ENCODE data around the gene CDYL2.

DNA sequence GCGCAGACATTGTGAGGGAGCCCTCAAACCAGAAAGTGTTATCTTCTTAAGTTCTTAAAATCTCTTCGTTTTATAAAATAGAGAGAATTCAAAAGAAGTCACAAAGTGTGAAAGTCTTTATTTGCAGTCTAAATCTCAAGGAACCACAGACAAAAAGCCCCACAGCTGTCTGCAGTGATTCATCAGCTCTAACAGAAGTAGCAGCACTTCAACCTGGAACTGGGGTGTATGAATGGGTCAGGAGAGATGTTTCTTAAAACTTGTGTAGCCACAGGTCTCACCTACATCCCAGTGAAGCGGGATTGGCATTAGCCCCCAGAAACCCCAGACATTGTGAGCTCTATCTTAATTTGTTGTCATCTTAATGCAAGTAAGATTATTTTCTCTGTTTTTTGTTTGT, 61.1 kb downstream of the CDYL2 start:
- TF ChIP-seq, protein P1, sequence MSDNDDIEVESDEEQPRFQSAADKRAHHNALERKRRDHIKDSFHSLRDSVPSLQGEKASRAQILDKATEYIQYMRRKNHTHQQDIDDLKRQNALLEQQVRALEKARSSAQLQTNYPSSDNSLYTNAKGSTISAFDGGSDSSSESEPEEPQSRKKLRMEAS (IDR thresholded peaks at IDR 0.05) = no peak
- TF ChIP-seq JUND (IDR thresholded peaks at IDR 0.05) (no peak), ATF3 (IDR thresholded peaks at IDR 0.05) (no peak), RAD21 (IDR thresholded peaks at IDR 0.05) (no peak), GABPA (IDR thresholded peaks at IDR 0.05 in 1 of 2, conservative IDR thresholded peaks at IDR 0.05 in 1 of 2) (no peak), TAF1 (conservative IDR thresholded peaks at IDR 0.05) (no peak), CTCF (IDR thresholded peaks at IDR 0.05; ENCODE audit: low read depth, low read length, missing input control) (no peak), FOXA1 (IDR thresholded peaks at IDR 0.05) (no peak), EGR1 (IDR thresholded peaks at IDR 0.05; ENCODE audit: low read depth in 2 of 2) (no peak), RXRA (IDR thresholded peaks at IDR 0.05) (no peak), ZBTB33 (IDR thresholded peaks at IDR 0.05) (no peak)
- TF ChIP-seq, protein P2, sequence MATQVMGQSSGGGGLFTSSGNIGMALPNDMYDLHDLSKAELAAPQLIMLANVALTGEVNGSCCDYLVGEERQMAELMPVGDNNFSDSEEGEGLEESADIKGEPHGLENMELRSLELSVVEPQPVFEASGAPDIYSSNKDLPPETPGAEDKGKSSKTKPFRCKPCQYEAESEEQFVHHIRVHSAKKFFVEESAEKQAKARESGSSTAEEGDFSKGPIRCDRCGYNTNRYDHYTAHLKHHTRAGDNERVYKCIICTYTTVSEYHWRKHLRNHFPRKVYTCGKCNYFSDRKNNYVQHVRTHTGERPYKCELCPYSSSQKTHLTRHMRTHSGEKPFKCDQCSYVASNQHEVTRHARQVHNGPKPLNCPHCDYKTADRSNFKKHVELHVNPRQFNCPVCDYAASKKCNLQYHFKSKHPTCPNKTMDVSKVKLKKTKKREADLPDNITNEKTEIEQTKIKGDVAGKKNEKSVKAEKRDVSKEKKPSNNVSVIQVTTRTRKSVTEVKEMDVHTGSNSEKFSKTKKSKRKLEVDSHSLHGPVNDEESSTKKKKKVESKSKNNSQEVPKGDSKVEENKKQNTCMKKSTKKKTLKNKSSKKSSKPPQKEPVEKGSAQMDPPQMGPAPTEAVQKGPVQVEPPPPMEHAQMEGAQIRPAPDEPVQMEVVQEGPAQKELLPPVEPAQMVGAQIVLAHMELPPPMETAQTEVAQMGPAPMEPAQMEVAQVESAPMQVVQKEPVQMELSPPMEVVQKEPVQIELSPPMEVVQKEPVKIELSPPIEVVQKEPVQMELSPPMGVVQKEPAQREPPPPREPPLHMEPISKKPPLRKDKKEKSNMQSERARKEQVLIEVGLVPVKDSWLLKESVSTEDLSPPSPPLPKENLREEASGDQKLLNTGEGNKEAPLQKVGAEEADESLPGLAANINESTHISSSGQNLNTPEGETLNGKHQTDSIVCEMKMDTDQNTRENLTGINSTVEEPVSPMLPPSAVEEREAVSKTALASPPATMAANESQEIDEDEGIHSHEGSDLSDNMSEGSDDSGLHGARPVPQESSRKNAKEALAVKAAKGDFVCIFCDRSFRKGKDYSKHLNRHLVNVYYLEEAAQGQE (IDR thresholded peaks at IDR 0.05) = no peak

Data from liver (tissue), 3 donors.